B cell (primary cell): ENCODE results near the gene NDUFAF4.

ENCODE experiments used
- EZH2 ChIP-seq: IDR thresholded peaks from 2 replicates; pipeline ENCODE4 v1.6.1; 2012; ENCODE audit warnings: borderline replicate concordance, low read depth, mild to moderate bottlenecking, moderate library complexity, low read length; ENCODE audit not compliant: insufficient read depth, poor library complexity, severe bottlenecking
- TF ChIP-seq, protein P1 (sequence below): fragments of 200-600 bp; IDR thresholded peaks from one replicate; pipeline ENCODE4 v1.8.0; 2022; ENCODE audit warnings: antibody characterized with exemption, mild to moderate bottlenecking

GRCh38 chr6:96923400-96923799 lies 25.7 kb upstream of the NDUFAF4 start:
- TF ChIP-seq, protein P1, sequence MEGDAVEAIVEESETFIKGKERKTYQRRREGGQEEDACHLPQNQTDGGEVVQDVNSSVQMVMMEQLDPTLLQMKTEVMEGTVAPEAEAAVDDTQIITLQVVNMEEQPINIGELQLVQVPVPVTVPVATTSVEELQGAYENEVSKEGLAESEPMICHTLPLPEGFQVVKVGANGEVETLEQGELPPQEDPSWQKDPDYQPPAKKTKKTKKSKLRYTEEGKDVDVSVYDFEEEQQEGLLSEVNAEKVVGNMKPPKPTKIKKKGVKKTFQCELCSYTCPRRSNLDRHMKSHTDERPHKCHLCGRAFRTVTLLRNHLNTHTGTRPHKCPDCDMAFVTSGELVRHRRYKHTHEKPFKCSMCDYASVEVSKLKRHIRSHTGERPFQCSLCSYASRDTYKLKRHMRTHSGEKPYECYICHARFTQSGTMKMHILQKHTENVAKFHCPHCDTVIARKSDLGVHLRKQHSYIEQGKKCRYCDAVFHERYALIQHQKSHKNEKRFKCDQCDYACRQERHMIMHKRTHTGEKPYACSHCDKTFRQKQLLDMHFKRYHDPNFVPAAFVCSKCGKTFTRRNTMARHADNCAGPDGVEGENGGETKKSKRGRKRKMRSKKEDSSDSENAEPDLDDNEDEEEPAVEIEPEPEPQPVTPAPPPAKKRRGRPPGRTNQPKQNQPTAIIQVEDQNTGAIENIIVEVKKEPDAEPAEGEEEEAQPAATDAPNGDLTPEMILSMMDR, result no peak
- TF ChIP-seq EZH2, result no peak
